Measurements from ENCODE around the gene MAPK11. TPM values are rescaled to one million over a fixed set of nuclear protein-coding genes. Genes with fewer than 3 reads are reported as not detected.

MAPK11 gene
- total and polyA plus RNA-seq, 9 donors = 0.92 to 31.6 (median 12.0) TPM

DNA sequence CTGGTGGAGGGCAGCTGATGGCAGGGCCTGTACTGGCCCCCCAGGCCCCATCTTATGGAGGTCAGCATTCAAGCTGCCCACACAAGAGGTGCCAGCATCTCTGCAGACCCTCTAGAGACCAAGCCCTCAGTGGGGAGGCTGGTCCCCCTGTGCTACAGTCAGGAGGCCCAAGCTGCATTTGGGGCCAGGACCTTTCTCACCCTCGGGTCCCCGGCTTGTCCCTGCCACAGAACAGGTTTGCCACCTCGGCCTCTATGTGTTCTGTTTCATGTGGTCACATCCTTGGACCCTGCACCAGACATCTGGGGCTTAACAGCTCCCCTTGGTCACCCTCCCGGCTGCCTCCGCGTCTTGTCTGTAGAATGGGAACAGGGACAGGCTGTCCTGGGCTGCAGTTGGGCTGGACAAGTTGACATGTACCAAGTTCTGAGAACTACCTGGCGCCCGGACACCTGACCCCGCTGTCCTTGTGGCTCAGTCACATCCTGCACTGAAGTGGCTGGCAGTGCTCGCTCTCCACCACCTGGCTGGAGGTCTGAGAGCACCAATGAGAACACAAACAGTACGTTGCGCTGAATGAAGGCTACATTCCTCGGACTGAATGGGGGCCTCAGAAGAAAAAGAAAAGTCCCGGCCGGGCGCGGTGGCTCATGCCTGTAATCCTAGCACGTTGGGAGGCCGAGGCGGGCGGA is 40.0 kb upstream of the MAPK11 start:
- intact Hi-C loops (cut with DNase I) = no loop called here
- peak in 2 of 5 donors; percentile 34 to 36 for DNase-seq
- Histone ChIP-seq H3K4me1 (ENCODE audit: insufficient read depth) (peaks cover 13% of the 10 kb centered on the region), H3K27ac (peak overlapping the region in 1 of 2 donors; percentile 70), H3K9me3 (no peaks in the 10 kb centered on the region), H3K36me3 (no peaks in the 10 kb centered on the region), H3K27me3 (no peaks in the 10 kb centered on the region), H3K4me3 (no peak overlapping the region)
- TF ChIP-seq EP300 (IDR thresholded peaks at IDR 0.05) (no peak), POLR2A (IDR thresholded peaks at IDR 0.05) (no peak)
- TF ChIP-seq, protein P1, sequence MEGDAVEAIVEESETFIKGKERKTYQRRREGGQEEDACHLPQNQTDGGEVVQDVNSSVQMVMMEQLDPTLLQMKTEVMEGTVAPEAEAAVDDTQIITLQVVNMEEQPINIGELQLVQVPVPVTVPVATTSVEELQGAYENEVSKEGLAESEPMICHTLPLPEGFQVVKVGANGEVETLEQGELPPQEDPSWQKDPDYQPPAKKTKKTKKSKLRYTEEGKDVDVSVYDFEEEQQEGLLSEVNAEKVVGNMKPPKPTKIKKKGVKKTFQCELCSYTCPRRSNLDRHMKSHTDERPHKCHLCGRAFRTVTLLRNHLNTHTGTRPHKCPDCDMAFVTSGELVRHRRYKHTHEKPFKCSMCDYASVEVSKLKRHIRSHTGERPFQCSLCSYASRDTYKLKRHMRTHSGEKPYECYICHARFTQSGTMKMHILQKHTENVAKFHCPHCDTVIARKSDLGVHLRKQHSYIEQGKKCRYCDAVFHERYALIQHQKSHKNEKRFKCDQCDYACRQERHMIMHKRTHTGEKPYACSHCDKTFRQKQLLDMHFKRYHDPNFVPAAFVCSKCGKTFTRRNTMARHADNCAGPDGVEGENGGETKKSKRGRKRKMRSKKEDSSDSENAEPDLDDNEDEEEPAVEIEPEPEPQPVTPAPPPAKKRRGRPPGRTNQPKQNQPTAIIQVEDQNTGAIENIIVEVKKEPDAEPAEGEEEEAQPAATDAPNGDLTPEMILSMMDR (IDR thresholded peaks at IDR 0.05) = no peak
- WGBS, 3 donors = 88 to 91% (median 88%) methylated on average over 21 of the region's 21 CpGs

DNA sequence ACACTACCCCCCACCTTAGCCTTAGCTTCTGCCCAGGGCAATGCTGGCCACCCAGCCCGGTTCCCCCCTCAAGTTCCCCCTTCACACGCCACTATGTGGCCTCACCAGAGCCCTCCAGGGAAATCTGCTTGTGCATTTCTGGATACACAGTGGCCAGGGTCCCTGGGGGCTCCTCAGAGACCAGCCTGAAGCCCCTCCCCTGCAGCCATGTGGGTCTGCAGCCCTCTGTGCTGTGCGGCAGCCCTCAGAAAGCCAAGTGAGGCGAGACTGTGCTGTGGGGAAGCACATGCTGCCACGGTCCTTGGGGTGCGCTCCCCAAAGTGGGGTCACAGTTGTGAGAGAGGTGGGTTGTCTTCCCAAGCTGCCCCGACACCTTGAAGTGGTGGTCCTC is 39.4 kb upstream of the MAPK11 start:
- TF ChIP-seq POLR2A (IDR thresholded peaks at IDR 0.05) = no peak
- TF ChIP-seq, protein P1 (IDR thresholded peaks at IDR 0.05) = no peak
- no peak for TF ChIP-seq EP300 (IDR thresholded peaks at IDR 0.05)
- H3K27me3 ChIP-seq = no peaks in the 10 kb centered on the region
- intact Hi-C loops (cut with DNase I) = no loop called here
- H3K4me1 ChIP-seq (ENCODE audit: insufficient read depth) = peaks cover 18% of the 10 kb centered on the region
- peak overlapping the region; percentile 57 to 70 for H3K27ac ChIP-seq
- no peaks in the 10 kb centered on the region for H3K9me3 ChIP-seq
- 70 to 80% (median 78%) methylated on average over 7 of the region's 7 CpGs for WGBS, 3 donors
- no peak overlapping the region for H3K4me3 ChIP-seq
- H3K36me3 ChIP-seq = no peaks in the 10 kb centered on the region
- peak in 1 of 5 donors; percentile 34 for DNase-seq

DNA sequence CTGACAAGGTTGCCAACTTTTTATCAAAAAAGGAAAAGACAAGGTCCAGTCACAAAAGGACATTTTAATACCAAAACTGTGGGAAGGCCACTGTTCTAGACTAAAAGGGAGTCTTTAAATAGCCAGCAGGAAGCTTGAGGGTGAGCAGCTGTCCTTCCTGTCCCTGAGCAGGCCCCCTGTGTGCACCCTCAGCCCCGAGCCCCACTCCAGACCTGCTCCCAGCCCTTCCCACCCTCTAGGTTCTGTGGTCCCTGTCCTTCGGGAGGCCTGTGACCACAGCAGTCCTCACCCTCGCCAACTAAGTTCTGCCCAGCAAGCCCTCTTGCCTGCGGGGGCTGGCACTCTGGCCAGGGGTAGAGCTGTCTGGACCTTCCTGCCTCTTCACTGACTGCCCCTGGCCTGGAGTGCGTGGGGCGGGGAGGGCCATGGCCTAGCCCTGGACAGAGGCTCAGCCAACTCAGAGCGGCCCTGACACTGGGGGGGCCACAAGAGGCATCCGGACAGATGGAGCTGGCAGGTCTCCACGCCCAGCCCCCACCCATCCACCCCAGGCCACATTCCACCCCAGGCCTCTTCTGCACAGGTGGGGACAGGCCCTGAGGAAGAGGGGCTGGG is 38.9 kb upstream of the MAPK11 start:
- Histone ChIP-seq H3K27me3 (no peaks in the 10 kb centered on the region), H3K27ac (peak overlapping the region; percentile 57 to 70), H3K4me1 (ENCODE audit: insufficient read depth) (peaks cover 22% of the 10 kb centered on the region), H3K4me3 (no peak overlapping the region), H3K9me3 (no peaks in the 10 kb centered on the region), H3K36me3 (no peaks in the 10 kb centered on the region)
- peak in 3 of 5 donors; percentile 39 to 65 (median 59) for DNase-seq
- intact Hi-C loops (cut with DNase I) = no loop called here
- TF ChIP-seq EP300 (IDR thresholded peaks at IDR 0.05) (no peak), POLR2A (IDR thresholded peaks at IDR 0.05) (no peak)
- 18 to 32% (median 27%) methylated on average over 9 of the region's 9 CpGs for WGBS, 3 donors

DNA sequence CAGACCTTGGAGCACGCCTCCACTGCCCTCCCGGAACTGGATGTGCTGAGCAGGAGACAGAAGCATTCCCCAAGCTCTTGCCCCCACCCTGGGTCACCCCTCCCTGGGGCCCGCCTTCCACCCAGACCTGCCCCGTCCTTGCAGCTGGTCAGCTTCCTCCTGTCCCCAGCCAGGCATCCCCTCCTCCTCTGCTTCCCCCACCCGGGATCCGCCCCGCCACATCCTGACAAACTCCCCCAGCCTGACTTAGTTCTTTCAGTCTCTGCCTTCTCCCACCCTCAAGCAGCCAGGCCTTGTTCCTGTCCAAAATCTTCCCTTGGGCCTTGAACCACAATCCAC is 38.4 kb upstream of the MAPK11 start:
- no peaks in the 10 kb centered on the region for H3K36me3 ChIP-seq
- no peak overlapping the region for H3K4me3 ChIP-seq
- intact Hi-C loops (cut with DNase I) = no loop called here
- DNase-seq = peak; percentile 76 to 85 (median 78)
- no peaks in the 10 kb centered on the region for H3K27me3 ChIP-seq
- peak overlapping the region; percentile 46 to 70 for H3K27ac ChIP-seq
- H3K4me1 ChIP-seq (ENCODE audit: insufficient read depth) = peaks cover 28% of the 10 kb centered on the region
- no peaks in the 10 kb centered on the region for H3K9me3 ChIP-seq
- TF ChIP-seq EP300 (IDR thresholded peaks at IDR 0.05) = no peak
- WGBS, 3 donors = 6 to 8% (median 8%) methylated on average over 7 of the region's 7 CpGs

DNA sequence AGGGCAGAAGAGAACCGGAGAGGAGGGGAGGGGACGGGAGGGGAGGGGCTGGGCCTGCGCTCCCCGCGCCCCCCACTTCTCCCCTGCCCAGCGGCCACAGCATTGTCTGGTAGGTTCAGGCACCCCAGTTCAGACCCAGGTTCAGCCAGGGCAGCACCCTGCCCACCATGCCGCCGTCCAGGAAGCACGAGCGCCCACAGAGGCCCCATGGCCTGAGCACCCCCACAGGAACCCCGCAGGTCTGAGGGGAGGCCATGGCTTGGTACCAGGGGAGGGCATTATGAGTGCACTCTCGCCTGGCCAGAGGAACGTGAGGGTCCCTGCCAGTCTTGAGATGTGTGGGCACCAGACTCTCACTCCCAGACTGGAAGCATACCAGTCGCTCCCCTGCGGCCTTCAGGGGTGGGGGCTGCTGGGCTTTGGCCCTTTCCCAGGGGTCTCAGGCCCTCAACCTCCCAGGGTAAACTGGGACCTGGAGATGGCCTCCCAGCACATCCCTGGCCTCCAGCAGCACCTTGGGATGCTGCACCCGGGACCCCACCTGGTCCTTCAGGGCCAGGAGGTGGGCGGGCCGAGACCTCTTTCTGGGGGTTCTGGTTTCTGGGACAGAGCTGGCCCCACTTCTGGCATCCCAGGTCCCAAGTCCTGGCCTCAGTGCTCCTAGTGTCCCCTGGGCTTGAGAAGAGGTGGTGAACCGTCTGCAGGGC is 37.9 kb upstream of the MAPK11 start:
- Histone ChIP-seq H3K27me3 (no peaks in the 10 kb centered on the region), H3K9me3 (no peaks in the 10 kb centered on the region), H3K27ac (peak overlapping the region; percentile 46 to 70), H3K4me3 (no peak overlapping the region), H3K36me3 (no peaks in the 10 kb centered on the region), H3K4me1 (ENCODE audit: insufficient read depth) (peaks cover 33% of the 10 kb centered on the region)
- 24 to 32% (median 26%) methylated on average over 14 to 19 of the region's 19 CpGs for WGBS, 3 donors
- TF ChIP-seq EP300 (IDR thresholded peaks at IDR 0.05) = no peak
- no peak for TF ChIP-seq POLR2A (IDR thresholded peaks at IDR 0.05)
- TF ChIP-seq, protein P1 (IDR thresholded peaks at IDR 0.05) = no peak
- peak in 4 of 5 donors; percentile 53 to 74 (median 70) for DNase-seq
- intact Hi-C loops (cut with DNase I) = no loop called here

Data from ovary (tissue), 9 donors.